GM18867 (cell line): ENCODE measurements around the gene GUSB.
"Not testable (repeated sequence)": the region's sequence is repeated elsewhere in the genome, so short reads cannot be mapped to it uniquely, and the experiment has no call there.

Experiments
- ATAC-seq: cut with Tn5 transposase; IDR thresholded peaks from one replicate; pipeline ENCODE4 v1.9.1; 2021; ENCODE audit warnings: mild to moderate bottlenecking, moderate library complexity; ENCODE audit not compliant: unreplicated experiment

GUSB gene

DNA sequence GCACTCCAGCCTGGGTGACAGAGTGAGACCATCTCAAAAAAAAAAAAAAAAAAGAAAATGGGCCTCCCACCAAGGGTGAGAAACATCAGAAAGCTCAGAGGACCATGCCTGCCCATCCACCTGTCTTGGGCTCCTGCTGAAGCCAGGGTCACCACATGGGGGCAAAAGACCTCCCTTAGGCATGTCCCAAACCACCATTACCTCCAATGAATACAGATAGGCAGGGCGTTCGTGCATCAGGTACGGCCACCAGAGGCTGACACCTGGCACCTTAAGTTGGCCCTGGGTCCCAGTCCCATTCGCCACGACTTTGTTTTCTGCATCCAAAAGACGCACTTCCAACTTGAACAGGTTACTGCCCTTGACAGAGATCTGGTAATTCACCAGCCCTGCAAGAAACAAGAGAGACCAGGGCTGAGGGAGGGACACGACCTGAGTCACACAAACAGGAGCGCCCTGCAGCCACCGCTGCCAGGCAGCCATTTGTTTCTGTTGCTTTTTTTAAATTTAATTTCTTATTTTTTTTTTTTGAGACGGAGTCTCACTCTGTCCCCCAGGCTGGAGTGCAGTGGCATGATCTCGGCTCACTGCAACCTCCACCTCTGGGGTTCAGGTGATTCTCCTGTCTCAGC lies 6.1 kb downstream of the GUSB start:
- no peak for ATAC-seq

DNA sequence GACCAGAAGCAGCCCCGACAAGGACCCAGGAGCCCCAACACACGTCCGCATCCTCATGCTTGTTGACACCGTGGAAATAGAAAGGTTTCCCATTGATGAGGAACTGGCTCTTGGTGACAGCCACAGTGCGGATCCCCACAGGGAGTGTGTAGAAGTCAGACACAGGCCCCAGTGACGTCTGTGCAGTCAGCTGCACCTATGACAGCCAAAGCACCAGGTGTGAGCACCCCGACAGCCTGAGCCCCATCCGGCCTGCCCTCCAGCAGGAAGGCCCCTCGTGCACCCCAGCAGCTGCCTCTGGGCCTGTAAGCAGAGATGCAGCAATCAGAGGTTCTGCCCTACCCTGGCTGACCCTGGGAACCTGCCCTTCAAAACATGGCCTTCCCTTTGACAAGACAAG lies 7.1 kb downstream of the GUSB start:
- no peak for ATAC-seq

GRCh38 chr7:65974191-65974801 lies 7.7 kb downstream of the GUSB start:
- no peak for ATAC-seq

- ATAC-seq: no peak
Observed at GRCh38 chr7:65972976-65973375, 9.0 kb downstream of the GUSB start.

GRCh38 chr7:65971021-65971420 lies 11.0 kb downstream of the GUSB start:
- ATAC-seq: no peak

DNA sequence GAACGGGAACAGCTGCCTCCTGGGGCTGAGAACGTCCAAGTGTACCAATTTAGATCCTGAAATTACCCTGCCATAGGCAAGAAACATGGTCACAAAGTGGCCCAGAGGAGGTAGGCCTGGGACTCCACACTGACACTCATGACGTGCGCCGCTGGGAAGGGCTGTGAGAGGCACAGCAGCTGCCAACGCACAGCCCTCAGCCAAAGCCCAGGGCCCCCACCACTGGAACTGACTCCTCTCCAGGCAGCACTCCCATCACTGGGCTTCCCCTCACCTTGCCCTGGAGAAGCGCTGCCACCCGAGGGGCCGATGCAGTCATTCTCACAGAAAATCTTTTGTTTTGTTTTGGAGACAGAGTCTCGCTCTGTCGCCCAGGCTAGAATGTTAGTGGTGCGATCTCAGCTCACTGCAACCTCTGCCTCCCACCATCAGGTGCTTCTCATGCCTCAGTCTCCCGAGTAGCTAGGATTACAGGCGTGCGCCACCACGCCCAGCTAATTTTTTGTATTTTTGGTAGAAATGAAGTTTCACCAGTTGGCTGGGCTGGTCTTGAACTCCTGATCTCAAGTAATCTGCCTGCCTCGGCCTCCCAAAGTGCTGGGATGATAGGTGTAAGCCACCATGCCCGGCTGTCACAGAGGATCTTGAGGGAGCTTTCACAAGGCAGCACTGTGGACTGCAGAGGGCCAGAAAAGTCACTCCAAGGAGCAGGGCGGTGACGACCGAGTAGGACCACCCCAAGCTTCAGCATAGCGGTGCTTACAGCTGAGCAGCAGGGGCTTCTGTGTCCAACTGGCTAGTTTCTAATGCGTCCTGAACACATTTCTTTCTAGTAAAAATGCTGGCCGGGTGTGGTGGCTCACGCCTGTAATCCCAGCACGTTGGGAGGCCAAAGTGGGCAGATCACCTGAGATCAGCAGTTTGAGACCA lies 13.5 kb downstream of the GUSB start:
- ATAC-seq: no peak

DNA sequence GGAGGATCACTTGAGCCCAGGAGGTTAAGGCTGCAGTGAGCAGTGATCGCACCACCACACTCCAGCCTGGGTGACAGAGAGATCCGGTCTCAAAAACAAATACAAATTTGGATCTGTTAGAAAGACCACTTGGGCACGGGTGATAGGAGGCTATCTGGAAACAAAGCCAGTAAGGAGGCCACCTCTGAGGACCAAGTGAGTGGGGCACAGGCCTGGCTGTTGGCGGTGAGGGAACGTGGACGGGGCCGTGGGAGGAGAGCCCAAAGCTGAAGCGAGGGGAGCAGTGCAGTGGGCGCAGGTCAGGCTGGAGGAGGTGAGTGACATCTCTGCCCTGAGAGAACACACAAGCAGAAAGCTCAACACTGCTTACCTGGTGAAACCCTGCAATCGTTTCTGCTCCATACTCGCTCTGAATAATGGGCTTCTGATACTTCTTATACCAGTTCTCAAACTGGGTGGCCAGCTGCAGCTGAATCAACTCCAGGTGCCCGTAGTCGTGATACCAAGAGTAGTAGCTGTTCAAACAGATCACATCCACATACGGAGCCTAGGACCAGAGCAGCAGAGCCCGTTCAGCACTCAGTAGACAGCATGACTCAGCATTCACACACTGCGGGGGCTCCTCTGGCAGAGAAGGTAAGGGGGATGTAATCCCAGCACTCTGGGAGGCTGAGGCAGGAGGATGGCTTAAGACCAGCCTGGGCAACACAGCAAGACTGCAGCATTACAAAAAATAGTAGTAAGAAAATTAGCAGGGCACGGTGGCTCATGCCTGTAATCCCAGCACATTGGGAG lies 14.5 kb downstream of the GUSB start:
- no peak for ATAC-seq

- no peak for ATAC-seq
Observed at GRCh38 chr7:65966146-65966545, 15.9 kb downstream of the GUSB start.

GRCh38 chr7:65964671-65965070 lies 17.3 kb downstream of the GUSB start:
- not testable (repeated sequence) for ATAC-seq

DNA sequence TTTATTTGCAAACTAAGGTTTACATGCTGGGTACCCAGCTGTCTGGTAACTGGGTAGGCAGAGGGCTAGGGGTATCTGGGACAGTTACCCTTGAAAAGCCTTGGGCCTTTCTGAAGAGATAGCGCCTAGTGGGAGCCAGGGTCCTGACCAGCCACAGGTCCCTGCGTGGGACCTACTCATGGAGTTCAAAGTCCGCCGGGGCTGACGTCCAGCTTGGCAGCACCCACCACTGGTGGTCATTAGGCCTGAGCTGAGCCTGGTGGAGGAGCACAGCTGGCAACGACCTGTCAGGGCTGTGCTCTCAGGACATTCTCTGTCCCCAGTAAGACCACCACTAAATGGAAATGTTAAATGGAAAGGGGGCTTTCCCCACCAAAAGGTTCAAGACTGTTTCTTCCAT lies 20.0 kb downstream of the GUSB start:
- ATAC-seq: no peak

DNA sequence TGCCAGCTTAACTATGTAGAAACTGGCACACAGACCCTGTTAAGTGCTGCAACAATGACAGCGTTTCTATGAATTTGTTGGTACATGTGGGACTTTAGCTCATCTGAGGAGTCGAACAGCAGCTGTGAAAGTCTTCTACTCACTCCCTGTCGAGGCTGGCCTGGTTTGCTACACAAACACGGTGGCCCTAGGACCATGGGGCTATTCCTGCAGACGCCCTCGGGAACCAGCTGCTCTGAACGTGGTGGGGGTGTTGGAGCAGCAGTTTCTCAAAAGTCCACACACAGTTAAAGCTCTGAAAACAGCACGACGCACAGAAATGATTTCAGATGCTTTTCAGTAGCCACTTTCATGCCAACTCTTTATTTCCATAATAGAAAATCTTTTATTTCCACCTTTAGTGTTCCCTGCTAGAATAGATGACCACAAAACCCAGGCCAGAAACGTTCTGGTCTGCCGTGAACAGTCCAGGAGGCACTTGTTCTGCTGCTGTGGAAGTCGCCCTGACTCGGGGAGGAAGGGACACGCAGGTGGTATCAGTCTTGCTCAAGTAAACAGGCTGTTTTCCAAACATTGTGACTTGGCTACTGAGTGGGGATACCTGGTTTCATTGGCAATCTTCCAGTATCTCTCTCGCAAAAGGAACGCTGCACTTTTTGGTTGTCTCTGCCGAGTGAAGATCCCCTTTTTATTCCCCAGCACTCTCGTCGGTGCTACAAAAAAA lies 21.5 kb downstream of the GUSB start:
- no peak for ATAC-seq

DNA sequence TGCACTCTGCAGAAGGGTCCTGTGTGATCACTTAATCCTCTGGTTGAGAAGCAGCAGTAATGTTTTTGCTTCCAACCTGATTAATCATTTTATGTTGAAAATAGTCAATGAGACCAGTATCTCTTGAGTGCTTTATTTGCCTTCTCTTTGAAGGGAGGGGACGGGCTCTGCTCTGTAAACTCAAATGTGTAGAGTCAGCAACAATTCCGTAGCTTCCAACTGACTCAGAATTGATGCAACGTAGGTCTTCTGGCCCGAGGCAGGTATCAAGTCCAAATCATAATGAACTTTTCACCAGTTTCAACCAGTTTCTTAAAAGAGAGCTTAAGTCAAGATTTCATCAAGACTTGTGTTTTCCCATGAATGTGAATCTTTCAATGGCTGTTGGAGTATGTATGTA lies 26.3 kb downstream of the GUSB start:
- ATAC-seq: no peak

GRCh38 chr7:65953890-65954450 lies 28.0 kb downstream of the GUSB start:
- ATAC-seq: no peak

GRCh38 chr7:65953001-65953720 lies 28.9 kb downstream of the GUSB start:
- no peak for ATAC-seq

DNA sequence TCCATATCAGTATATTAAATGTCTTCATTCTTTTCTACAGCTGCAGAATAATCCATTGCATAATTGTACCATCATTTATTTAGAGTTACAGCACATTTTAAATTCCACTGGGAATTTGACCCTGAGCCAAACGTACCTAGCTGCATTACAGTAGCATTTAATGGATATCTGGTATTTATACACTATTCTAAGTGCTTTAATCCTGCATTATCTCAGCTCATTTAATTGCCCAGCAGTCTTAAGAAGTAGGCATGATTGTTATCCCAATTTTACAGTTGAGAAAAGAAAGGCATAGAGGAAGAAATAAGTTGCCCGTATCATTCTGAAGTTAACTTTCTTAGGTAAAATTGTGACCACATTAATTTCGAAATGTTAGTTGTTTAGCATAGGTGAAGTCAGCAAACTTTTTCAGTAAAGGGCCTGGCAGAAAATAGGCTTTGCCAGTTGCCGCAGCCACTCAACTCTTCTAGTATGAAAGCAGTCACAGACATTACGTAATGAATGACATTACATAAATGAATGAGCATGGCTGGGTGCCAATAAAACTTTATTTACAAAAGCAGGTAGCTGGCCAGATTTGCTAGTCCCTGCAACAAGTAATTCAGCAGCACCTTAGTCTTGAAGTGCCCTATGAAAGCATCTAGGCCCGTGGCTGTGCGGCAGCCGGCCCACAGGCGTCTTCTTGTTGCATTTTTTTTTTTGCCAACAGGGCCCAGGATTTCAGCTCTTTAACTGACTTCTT lies 30.0 kb downstream of the GUSB start:
- no peak for ATAC-seq

GRCh38 chr7:65946904-65947303 lies 35.1 kb downstream of the GUSB start:
- ATAC-seq: no peak

DNA sequence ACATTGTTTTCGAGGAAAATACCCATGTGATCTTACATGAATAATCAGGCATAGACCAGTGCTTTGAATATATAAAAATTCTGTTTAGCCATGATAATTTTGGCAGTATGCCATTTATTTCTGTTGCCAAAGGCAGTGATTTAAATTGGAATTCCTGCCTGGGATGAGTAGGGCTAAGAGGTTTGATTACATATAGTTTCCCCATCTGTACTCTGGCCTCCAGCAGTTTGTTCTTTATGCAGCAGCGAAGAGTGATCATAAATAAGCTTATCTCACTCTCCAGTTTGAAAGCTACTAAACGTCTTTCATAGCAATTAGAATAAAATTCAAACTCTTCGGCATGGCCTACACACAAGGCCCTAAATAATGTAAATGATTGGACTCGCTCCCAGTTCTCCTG lies 36.2 kb downstream of the GUSB start:
- not testable (repeated sequence) for ATAC-seq

- no peak for ATAC-seq
Observed at GRCh38 chr7:65938336-65938895, 43.6 kb downstream of the GUSB start.
